ENCODE measurements around the gene CDSN. TPM values are rescaled to one million over a fixed set of nuclear protein-coding genes. Genes with fewer than 3 reads are reported as not detected.
"Not testable (repeated sequence)": the region's sequence is repeated elsewhere in the genome, so short reads cannot be mapped to it uniquely, and the experiment has no call there.

The CDSN gene, protein sequence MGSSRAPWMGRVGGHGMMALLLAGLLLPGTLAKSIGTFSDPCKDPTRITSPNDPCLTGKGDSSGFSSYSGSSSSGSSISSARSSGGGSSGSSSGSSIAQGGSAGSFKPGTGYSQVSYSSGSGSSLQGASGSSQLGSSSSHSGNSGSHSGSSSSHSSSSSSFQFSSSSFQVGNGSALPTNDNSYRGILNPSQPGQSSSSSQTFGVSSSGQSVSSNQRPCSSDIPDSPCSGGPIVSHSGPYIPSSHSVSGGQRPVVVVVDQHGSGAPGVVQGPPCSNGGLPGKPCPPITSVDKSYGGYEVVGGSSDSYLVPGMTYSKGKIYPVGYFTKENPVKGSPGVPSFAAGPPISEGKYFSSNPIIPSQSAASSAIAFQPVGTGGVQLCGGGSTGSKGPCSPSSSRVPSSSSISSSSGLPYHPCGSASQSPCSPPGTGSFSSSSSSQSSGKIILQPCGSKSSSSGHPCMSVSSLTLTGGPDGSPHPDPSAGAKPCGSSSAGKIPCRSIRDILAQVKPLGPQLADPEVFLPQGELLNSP
- polyA plus RNA-seq, result not detected

DNA sequence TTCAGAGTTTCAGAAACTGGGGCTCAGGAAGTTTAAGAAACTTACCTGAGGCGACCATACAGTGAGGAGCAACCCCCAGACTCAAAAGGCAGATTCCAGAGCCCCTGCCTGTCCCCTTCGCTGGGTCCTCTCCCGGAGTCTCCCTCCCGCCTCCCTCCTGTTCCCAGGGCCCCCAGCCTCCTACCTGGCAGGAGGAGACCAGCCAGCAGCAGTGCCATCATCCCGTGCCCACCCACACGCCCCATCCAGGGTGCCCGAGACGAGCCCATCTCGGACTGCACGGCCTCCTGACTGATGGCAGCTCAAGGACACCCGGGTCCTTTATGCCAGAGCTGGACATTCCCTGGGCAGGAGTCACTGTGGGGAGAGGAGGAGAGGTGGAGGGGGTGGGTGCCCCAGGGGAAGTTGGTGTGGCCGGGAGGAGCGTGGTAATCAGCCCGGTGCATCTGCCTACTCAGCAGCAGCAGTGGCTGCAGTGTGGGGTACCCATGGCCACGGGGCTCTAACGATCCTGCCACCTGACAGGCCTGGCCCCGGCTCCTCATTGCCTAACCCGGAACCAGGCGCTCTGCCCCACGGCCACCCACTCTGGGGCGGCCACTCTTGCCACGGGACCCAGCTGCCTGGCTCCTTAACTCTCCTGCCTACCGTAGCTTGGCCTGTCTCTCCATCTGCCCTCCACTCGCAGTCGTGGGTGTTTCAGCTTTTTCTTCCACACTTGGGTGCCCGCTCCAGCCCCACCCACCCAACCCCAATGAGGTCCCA, at the start of gene CDSN:
TSS of gene CDSN (minus strand) at position 296 of the 765 bp plus-strand sequence. CDS start at position 269, 27 bp downstream.
- Mint-ChIP-seq H3K36me3 (no peaks in the 10 kb centered on the region), H3K27ac (no peak within 1 kb of the TSS), H3K9me3 (no peaks in the 10 kb centered on the region), H3K4me3 (no peak within 1 kb of the TSS), H3K4me1 (no peaks in the 10 kb centered on the region), H3K27me3 (ENCODE audit: low read depth in 3 of 3) (peaks cover 0 to 31% (median 5%) of the 10 kb centered on the region in 3 donors)
- no peak for DNase-seq

DNA sequence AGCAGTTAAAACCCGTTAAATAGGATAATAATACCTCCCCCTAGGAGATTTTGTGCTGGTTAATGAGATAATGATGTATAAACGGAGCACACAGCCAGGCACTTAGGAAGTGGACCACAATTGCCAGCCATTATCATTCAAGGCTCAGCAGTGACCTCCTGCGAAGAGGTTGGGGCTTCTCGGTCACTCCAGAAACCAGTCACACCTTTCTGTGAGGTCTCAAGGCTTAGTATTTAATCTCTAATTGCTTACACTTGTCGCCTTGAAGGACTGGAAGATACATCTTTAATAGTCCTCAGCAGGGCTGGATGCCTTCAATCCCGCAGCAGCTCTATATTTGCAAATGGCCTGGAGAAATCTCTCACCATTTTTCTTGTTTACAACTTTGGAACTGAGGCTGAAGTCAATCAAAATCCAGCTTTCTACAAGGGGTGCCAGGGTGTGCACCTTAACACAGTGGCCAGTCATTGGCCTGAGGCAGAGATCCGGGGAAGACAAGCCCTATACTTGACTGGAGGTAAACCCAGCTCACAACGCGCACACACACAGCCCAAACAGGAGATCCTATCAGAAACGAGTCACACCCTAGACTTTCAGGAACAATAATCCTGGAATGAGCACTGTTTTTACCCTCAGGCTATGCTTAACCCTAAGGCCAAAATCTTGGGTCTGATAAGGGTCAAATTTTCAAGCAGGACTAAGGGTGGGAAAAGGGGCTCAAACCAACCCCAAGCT, 49.0 kb upstream of the CDSN start:
- DNase-seq, result no peak
- Mint-ChIP-seq H3K4me3 (no peak overlapping the region), H3K36me3 (no peaks in the 10 kb centered on the region), H3K9me3 (no peaks in the 10 kb centered on the region), H3K27ac (peak overlapping the region in 1 of 6 donors; percentile 58), H3K4me1 (no peaks in the 10 kb centered on the region), H3K27me3 (ENCODE audit: low read depth in 3 of 3) (no peaks in the 10 kb centered on the region)

DNA sequence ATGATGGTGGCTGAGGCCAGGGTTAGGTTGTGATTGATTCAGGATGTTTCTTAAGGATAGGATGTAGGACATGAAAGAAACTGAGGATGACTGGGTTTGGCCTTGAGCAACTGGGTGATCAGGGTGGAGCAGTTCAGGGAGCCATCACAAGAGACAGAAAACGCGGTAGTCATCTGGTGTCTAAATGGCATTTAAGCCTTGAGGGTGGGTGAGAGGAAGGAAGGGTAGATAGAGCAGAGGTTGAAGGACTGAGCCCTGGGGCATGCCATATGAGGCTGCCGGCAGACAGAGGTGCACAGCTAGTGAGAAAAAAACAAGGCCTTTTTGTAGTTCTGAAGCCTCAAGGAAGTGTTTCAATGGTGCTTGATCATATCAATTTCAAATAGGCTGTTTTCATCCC, 48.4 kb upstream of the CDSN start:
- H3K36me3 Mint-ChIP-seq, result no peaks in the 10 kb centered on the region
- H3K27me3 Mint-ChIP-seq (ENCODE audit: low read depth in 3 of 3), result no peaks in the 10 kb centered on the region
- no peak overlapping the region for H3K4me3 Mint-ChIP-seq
- no peak for DNase-seq
- H3K27ac Mint-ChIP-seq, result peak overlapping the region in 1 of 6 donors; percentile 62
- H3K9me3 Mint-ChIP-seq, result no peaks in the 10 kb centered on the region
- H3K4me1 Mint-ChIP-seq, result no peaks in the 10 kb centered on the region

DNA sequence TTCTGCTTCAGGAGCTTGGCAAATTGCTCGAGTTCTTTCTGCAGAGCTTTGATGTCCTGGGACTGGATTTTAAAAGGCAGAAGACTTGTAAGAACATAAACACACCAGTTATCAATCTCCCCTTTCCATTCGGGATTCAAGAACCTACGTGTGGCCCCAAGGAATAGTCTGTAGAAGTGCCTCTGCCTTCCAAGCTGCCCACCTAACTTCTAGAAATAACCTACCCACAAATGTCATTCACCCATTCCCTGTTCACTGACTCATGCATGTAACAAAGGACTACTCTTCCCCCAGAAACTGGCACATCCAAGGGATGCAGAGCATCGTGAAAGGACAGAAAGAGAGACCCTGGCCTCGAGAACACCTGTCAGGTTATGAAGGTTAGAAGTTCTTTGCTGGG, 45.7 kb upstream of the CDSN start:
- no peaks in the 10 kb centered on the region for H3K36me3 Mint-ChIP-seq
- no peaks in the 10 kb centered on the region for H3K4me1 Mint-ChIP-seq
- DNase-seq, result no peak
- no peaks in the 10 kb centered on the region for H3K9me3 Mint-ChIP-seq
- no peak overlapping the region for H3K27ac Mint-ChIP-seq
- H3K4me3 Mint-ChIP-seq, result no peak overlapping the region
- no peaks in the 10 kb centered on the region for H3K27me3 Mint-ChIP-seq (ENCODE audit: low read depth in 3 of 3)

DNA sequence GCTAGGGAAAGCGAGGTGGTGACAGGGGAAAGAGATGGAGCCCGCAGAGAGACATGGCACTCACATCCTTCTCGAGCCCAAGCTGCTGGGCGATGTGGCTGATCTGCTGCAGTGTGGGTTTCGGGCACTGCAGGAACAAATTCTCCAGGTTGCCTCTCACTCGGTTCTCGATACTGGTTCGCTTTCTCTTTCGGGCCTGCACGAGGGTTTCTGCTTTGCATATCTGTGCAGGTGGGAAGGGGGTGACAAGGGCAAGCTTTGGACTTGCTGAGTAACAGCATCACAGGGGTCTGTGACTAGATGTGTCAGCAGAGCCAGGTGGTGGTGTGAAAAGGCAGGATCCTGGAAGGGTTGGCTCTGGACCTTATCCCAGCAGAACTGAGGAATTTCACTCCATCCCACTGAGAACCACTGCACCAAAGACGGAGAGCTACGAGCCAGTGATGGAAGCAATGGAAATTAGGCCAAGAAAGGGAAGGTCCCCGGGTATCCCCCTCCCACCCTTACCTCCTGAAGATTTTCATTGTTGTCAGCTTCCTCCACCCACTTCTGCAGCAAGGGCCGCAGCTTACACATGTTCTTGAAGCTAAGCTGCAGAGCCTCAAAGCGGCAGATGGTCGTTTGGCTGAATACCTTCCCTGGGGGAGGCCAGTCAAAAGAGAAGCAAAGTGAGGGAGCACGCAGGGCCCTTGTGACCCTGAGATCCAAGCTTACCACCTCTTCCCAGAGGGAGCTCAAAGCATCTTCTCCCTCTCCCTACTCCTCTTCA, 45.0 kb upstream of the CDSN start:
- H3K27ac Mint-ChIP-seq, result peak overlapping the region in 1 of 6 donors; percentile 58
- not testable (repeated sequence) for H3K4me3 Mint-ChIP-seq, H3K9me3 Mint-ChIP-seq

DNA sequence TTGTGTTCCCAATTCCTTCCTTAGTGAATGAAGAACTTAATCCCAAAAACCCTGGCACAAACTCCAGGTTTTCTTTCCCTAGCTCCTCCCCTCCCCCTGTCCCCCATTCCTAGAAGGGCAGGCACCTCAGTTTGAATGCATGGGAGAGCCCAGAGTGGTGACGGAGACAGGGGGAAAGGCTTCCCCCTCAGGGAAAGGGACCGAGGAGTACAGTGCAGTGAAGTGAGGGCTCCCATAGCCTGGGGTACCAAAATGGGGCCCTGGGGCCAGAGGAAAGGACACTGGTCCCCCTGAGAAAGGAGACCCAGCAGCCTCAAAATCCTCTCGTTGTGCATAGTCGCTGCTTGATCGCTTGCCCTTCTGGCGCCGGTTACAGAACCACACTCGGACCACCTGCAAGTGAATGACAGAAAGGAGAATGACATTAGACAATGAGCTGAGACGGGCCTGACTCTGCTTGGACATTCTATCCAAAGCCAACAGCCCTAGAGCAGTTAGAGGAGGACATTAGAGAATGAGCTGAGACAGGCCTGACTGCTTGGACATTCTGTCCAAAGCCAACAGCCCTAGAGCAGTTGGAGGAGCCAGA, 44.3 kb upstream of the CDSN start:
- not testable (repeated sequence) for H3K9me3 Mint-ChIP-seq; H3K27ac Mint-ChIP-seq; H3K4me3 Mint-ChIP-seq; H3K27me3 Mint-ChIP-seq (ENCODE audit: low read depth in 3 of 3); H3K36me3 Mint-ChIP-seq; H3K4me1 Mint-ChIP-seq; DNase-seq

More for the DNA sequence above, 45.0 kb upstream of the CDSN start:
- H3K4me1 Mint-ChIP-seq; H3K36me3 Mint-ChIP-seq; H3K27me3 Mint-ChIP-seq (ENCODE audit: low read depth in 3 of 3); DNase-seq: not testable (repeated sequence)

DNA sequence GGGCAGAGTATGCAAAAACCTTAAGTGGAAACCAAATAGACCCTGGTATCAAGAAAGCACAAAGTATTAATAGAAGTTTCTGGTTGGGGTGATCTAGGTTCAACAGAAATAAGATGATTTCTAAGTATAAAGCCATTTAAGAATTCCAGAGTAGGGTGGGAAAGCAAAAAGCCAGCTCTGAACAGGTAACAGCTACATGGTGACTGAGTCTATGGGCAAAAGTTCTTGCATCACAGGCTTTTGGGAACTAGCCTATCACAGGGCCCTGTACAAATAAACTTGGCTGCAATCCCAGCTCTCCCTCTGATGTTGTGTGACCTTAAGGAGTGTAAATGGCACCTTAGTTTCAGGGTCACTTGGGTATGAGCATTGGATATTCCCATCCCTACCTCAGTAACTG, 43.7 kb upstream of the CDSN start:
- no peak for DNase-seq
- Mint-ChIP-seq H3K4me1 (peaks cover 8 to 11% of the 10 kb centered on the region in 2 donors), H3K36me3 (no peaks in the 10 kb centered on the region), H3K4me3 (no peak overlapping the region), H3K27me3 (ENCODE audit: low read depth in 3 of 3) (peaks cover 0 to 2% (median 0%) of the 10 kb centered on the region in 3 donors), H3K27ac (no peak overlapping the region), H3K9me3 (no peaks in the 10 kb centered on the region)

DNA sequence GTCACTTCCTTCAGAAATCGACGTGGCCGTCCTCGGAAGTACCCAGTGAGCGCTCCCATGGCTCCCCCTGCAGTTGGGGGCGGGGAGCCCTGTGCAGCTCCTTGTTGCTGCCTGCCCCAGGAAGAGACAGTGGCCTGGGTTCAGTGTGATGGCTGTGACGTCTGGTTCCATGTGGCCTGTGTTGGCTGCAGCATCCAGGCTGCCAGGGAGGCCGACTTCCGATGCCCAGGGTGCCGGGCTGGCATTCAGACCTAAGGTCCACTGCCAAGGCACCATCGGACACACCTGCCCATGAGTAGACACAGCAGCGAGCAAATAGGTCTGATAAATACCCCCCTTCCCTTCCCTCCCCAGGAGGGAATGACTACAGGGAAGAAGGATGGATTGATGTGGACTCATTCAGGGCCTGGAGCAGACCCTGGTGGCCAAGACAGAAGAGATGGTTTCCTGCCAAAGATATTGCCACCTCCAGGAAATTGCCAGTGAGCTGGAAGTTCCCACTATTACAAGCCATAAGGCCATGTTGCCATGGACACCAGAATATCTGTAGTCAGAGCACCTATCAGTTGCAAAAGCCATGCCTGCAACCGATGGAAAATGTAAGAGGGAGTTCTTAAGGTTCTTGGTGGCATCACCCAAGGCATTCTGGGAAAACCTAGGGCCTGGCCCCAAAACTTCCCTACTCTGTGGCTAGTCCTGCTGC, 42.4 kb upstream of the CDSN start:
- DNase-seq, result no peak
- Mint-ChIP-seq H3K9me3 (no peaks in the 10 kb centered on the region), H3K36me3 (no peaks in the 10 kb centered on the region), H3K4me1 (peaks cover 18 to 24% of the 10 kb centered on the region in 2 donors), H3K4me3 (no peak overlapping the region), H3K27ac (no peak overlapping the region), H3K27me3 (ENCODE audit: low read depth in 3 of 3) (peaks cover 2 to 5% (median 2%) of the 10 kb centered on the region in 3 donors)

DNA sequence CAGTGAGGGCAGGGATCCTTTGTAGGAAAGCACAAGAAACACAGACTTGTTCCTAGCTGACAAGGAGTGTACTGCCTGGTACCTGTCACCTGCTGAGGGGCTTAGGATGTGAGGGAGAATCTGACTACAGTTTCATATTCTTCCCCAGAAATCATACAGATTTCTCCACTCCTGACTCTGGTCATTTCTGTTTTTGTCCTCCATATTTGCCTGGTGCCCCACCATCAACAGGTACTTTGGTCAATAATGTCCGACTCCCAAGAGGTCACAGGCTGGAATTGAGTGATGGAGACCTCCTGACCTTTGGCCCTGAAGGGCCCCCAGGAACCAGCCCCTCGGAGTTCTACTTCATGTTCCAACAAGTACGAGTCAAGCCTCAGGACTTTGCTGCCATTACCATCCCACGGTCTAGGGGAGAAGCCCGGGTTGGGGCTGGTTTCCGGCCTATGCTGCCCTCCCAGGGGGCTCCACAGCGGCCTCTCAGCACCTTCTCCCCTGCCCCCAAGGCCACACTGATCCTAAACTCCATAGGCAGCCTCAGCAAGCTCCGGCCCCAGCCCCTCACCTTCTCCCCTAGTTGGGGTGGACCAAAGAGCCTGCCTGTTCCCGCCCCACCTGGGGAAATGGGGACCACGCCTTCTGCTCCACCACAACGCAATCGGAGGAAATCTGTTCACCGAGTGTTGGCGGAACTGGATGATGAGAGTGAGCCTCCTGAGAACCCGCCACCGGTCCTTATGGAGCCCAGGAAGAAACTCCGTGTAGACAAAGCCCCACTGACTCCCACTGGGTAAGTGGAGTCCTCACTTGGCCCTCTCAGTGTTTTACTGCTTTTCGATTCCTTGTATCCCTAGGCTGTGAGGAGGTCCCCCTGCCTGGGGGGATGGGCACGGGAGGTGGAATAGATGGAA, 41.2 kb upstream of the CDSN start:
- H3K27ac Mint-ChIP-seq, result peak overlapping the region in 1 of 6 donors; percentile 71
- peaks cover 25 to 32% of the 10 kb centered on the region in 2 donors for H3K4me1 Mint-ChIP-seq

DNA sequence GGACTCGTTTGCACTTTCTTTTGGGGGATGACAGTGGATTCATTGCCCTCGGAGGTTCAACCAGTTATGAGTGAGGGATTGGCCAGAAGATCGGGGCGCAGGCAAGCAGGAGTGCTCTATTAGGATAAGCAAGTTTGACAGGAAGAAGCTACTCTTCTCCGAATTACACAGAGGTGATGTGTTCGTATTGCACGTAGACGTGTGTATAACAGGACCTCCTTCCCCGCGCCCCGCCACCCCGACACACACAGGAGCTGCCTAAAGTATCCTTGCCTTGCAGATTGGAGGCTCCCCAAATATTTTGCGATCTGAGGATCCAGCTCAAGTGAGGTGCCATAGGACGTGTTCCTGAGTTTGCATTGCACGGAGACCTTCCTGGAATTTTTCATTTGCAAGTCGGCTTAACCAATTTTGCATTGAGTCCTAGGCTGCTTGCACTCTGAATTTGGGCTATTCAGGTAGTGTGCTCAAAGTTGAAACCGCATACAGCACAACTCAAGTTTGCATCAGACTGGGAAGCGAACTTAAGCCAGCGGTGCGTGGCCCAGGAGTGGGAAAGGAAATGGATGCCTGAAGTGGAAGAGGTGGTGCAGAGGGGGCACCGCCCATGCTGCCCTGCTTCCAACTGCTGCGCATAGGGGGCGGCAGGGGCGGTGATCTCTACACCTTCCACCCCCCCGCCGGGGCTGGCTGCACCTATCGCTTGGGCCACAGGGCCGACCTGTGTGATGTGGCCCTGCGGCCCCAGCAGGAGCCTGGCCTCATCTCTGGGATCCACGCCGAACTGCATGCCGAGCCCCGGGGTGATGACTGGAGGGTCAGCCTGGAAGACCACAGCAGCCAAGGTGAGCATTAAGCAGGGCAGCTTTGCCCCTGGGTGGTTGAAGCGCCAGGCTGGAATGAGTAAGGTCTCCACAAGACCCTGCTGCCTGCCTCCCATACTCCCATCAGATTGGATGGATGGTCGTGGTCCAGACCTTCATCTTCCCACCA, 38.9 kb upstream of the CDSN start:
- peak in 1 of 3 donors; percentile 21 for DNase-seq
- peak overlapping the region; percentile 84 to 96 (median 93) for H3K4me3 Mint-ChIP-seq
- H3K27ac Mint-ChIP-seq, result peak overlapping the region; percentile 82 to 98 (median 84)
- no peaks in the 10 kb centered on the region for H3K9me3 Mint-ChIP-seq
- peaks cover 2 to 7% (median 2%) of the 10 kb centered on the region in 3 donors for H3K27me3 Mint-ChIP-seq (ENCODE audit: low read depth in 3 of 3)
- H3K4me1 Mint-ChIP-seq, result peaks cover 25 to 32% of the 10 kb centered on the region in 2 donors
- H3K36me3 Mint-ChIP-seq, result no peaks in the 10 kb centered on the region

More for the DNA sequence above, 41.2 kb upstream of the CDSN start:
- Mint-ChIP-seq H3K4me3 (no peak overlapping the region), H3K27me3 (ENCODE audit: low read depth in 3 of 3) (peaks cover 2 to 5% (median 2%) of the 10 kb centered on the region in 3 donors), H3K36me3 (no peaks in the 10 kb centered on the region), H3K9me3 (no peaks in the 10 kb centered on the region)
- DNase-seq, result no peak

Measured in immature natural killer cell (primary cell).